GM10266 (cell line): Measurements from ENCODE around the gene ZFR2.

ENCODE experiments used
- DNase-seq: peaks from one replicate; pipeline ENCODE4 v3.0.0; 2012; ENCODE audit errors: extremely low spot score
- CTCF ChIP-seq: IDR thresholded peaks from 2 replicates; pipeline ENCODE4 v1.5.1; 2012; ENCODE audit warnings: mild to moderate bottlenecking, low read depth; ENCODE audit not compliant: control insufficient read depth, insufficient read depth; ENCODE audit errors: missing control alignments

ZFR2 gene

GRCh38 chr19:3849787-3850186, 19.1 kb downstream of the ZFR2 start:
- DNase-seq = no peak

GRCh38 chr19:3849092-3849491, 19.7 kb downstream of the ZFR2 start:
- no peak for DNase-seq
- peak; percentile 26 for TF ChIP-seq CTCF

More at GRCh38 chr19:3849787-3850186, 19.1 kb downstream of the ZFR2 start:
- no peak for TF ChIP-seq CTCF

GRCh38 chr19:3844596-3844995, 24.2 kb downstream of the ZFR2 start:
- DNase-seq = no peak
- TF ChIP-seq CTCF = no peak

- DNase-seq = no peak
- no peak for TF ChIP-seq CTCF
Observed at GRCh38 chr19:3842948-3843347, 25.9 kb downstream of the ZFR2 start.

GRCh38 chr19:3840804-3841203, 28.0 kb downstream of the ZFR2 start:
- DNase-seq = no peak
- no peak for TF ChIP-seq CTCF

GRCh38 chr19:3839941-3840340, 28.9 kb downstream of the ZFR2 start:
- no peak for DNase-seq
- no peak for TF ChIP-seq CTCF

- DNase-seq = no peak
- TF ChIP-seq CTCF = no peak
Observed at GRCh38 chr19:3838661-3839060, 30.2 kb downstream of the ZFR2 start.
